B cell (primary cell): ENCODE results near the gene NIPAL3. TPM values are rescaled to one million over a fixed set of nuclear protein-coding genes. Genes with fewer than 3 reads are reported as not detected.

Source experiments
- ATAC-seq: fragments of 200-7000 bp; cut with Tn5 transposase; one replicate; pipeline ENCODE4 v1.10.0; 2021; ENCODE audit warnings: low read depth, mild to moderate bottlenecking, moderate number of reproducible peaks, moderate library complexity
- CTCF ChIA-PET: fragments of 350-600 bp; sonication (Branson Sonifier 250); formaldehyde crosslinking; loops from one replicate; lab custom pipeline; 2021; ENCODE audit warnings: antibody characterized with exemption, inconsistent platforms; lab: Charles Lee
- POLR2A ChIA-PET: fragments of 350-600 bp; sonication (Branson Sonifier 250); formaldehyde crosslinking; loops from one replicate; lab custom pipeline; 2021; ENCODE audit warnings: antibody characterized with exemption; lab: Charles Lee
- DNase-seq: peaks from one replicate; pipeline ENCODE4 v3.0.0; 2013
- H2AFZ ChIP-seq: 2 replicates; pipeline ENCODE4 v1.6.1; 2012; ENCODE audit warnings: mild to moderate bottlenecking, low read depth, low read length; ENCODE audit not compliant: insufficient read depth, poor library complexity, severe bottlenecking
- H3K27ac ChIP-seq, 2 donors: 1 replicate in 1 of 2; 2 replicates in 1 of 2; pipeline ENCODE4 v1.5.1; 2012 to 2013; ENCODE audit warnings: low read length in 2 of 2, mild to moderate bottlenecking in 2 of 2, moderate library complexity in 1 of 2
- H3K27me3 ChIP-seq, 4 experiments: fragments of 200-600 bp in 1 of 4; sonication (generic) in 1 of 4; replicated peaks in 1 of 4; 1 replicate in 2 of 4; 2 replicates in 2 of 4; pipeline versions ENCODE4 v1.6.1 to v1.7.0; 2013 to 2016; ENCODE audit warnings: low read length in 3 of 4, mild to moderate bottlenecking in 2 of 4, mixed read lengths in 1 of 4, moderate library complexity in 1 of 4; ENCODE audit not compliant: insufficient read depth in 4 of 4, control insufficient read depth in 3 of 4; ENCODE audit errors: control extremely low read depth in 1 of 4
- H3K36me3 ChIP-seq, 2 experiments: replicated peaks in 1 of 2; 1 replicate in 1 of 2; 2 replicates in 1 of 2; pipeline versions ENCODE4 v1.6.1 to v1.7.1; 2013; ENCODE audit warnings: low read length in 1 of 2; ENCODE audit not compliant: insufficient read depth in 2 of 2, control insufficient read depth in 1 of 2; ENCODE audit errors: control extremely low read depth in 1 of 2, extremely low read depth in 1 of 2
- H3K4me1 ChIP-seq, 2 donors: fragments of 200-600 bp in 1 of 2; sonication (generic) in 1 of 2; 1 replicate in 1 of 2; 2 replicates in 1 of 2; pipeline versions ENCODE4 v1.5.1 to v1.6.1; 2013 to 2017; ENCODE audit warnings: low read length in 2 of 2; ENCODE audit not compliant: control insufficient read depth in 2 of 2, insufficient read depth in 2 of 2
- H3K4me2 ChIP-seq: replicated peaks from 2 replicates; pipeline ENCODE3; 2012; ENCODE audit warnings: mild to moderate bottlenecking, low read depth, low read length; ENCODE audit not compliant: poor library complexity, severe bottlenecking
- H3K4me3 ChIP-seq, 5 experiments: fragments of 200-600 bp in 1 of 5; sonication (generic) in 1 of 5; 1 replicate in 3 of 5; 2 replicates in 2 of 5; pipeline versions ENCODE4 v1.5.1 to v1.7.0; 2011 to 2016; ENCODE audit warnings: low read length in 4 of 5, mild to moderate bottlenecking in 4 of 5, low read depth in 2 of 5, control low read depth in 1 of 5, moderate library complexity in 1 of 5; ENCODE audit not compliant: insufficient read depth in 1 of 5; ENCODE audit errors: control extremely low read depth in 1 of 5, extremely low read depth in 1 of 5
- H3K79me2 ChIP-seq: fragments of 200-600 bp; sonication (generic); one replicate; pipeline ENCODE4 v1.6.0; 2016; ENCODE audit warnings: low read length; ENCODE audit not compliant: control insufficient read depth, insufficient read depth
- H3K9ac ChIP-seq: fragments of 200-600 bp; sonication (generic); 2 replicates; pipeline ENCODE4 v1.6.1; 2017; ENCODE audit warnings: mild to moderate bottlenecking, low read length, moderate library complexity
- H3K9me3 ChIP-seq, 3 donors: one replicate each; pipeline versions ENCODE4 v1.6.1 to v1.7.1; 2013; ENCODE audit warnings: low read length in 2 of 3; ENCODE audit not compliant: control insufficient read depth in 2 of 3, insufficient read depth in 1 of 3; ENCODE audit errors: control extremely low read depth in 1 of 3
- H4K20me1 ChIP-seq: 2 replicates; pipeline ENCODE4 v1.6.0; 2012; ENCODE audit warnings: mild to moderate bottlenecking, low read length; ENCODE audit not compliant: insufficient read depth, control insufficient read depth, poor library complexity, severe bottlenecking
- H3K27ac Mint-ChIP-seq: one replicate; pipeline ENCODE4 v1.8.0; 2021; ENCODE audit warnings: mixed read lengths
- H3K27me3 Mint-ChIP-seq: one replicate; pipeline ENCODE4 v1.8.0; 2021; ENCODE audit warnings: mixed read lengths
- H3K4me1 Mint-ChIP-seq: one replicate; pipeline ENCODE4 v1.8.0; 2021; ENCODE audit warnings: mixed read lengths
- H3K4me3 Mint-ChIP-seq: one replicate; pipeline ENCODE4 v1.8.0; 2021; ENCODE audit warnings: mixed read lengths
- H3K9me3 Mint-ChIP-seq: one replicate; pipeline ENCODE4 v1.8.0; 2022; ENCODE audit warnings: mixed read lengths; ENCODE audit not compliant: insufficient read depth
- CTCF ChIP-seq: fragments of 200-600 bp; IDR thresholded peaks from one replicate; pipeline ENCODE4 v1.8.0; 2022; ENCODE audit warnings: antibody characterized with exemption, mild to moderate bottlenecking
- EZH2 ChIP-seq: IDR thresholded peaks from 2 replicates; pipeline ENCODE4 v1.6.1; 2012; ENCODE audit warnings: borderline replicate concordance, low read depth, mild to moderate bottlenecking, moderate library complexity, low read length; ENCODE audit not compliant: insufficient read depth, poor library complexity, severe bottlenecking
- WGBS: methylation state at CpG from one replicate; pipeline ENCODE4 v1.1.5; 2013; ENCODE audit warnings: missing lambda C conversion rate; ENCODE audit not compliant: insufficient coverage; 5-methylcytosine and 5-hydroxymethylcytosine counted together
- intact Hi-C: fragments of 100-400 bp; cut with micrococcal nuclease; formaldehyde crosslinking; loops from one replicate; pipeline ENCODE4 v1.10.0; 2022
- polyA plus RNA-seq: library from polyadenylated mRNA; depleted of rRNA; stranded (reverse); fragments of >200 nt; gene quantifications from 2 replicates; pipeline ENCODE4 v1.2.3, GENCODE V29; 2012
- total RNA-seq, 2 donors: library from RNA; stranded (reverse); fragments of 120-200 nt in 1 of 2; gene quantifications; 1 replicate in 1 of 2; 2 replicates in 1 of 2; pipeline versions ENCODE4 v1.2.3 to v1.2.4, GENCODE V29; 2013 to 2022

Gene NIPAL3
- total and polyA plus RNA-seq, 2 donors (not counting 1 experiment from before 2014, with no cell fraction given) = 23.8 to 31.6 TPM

DNA sequence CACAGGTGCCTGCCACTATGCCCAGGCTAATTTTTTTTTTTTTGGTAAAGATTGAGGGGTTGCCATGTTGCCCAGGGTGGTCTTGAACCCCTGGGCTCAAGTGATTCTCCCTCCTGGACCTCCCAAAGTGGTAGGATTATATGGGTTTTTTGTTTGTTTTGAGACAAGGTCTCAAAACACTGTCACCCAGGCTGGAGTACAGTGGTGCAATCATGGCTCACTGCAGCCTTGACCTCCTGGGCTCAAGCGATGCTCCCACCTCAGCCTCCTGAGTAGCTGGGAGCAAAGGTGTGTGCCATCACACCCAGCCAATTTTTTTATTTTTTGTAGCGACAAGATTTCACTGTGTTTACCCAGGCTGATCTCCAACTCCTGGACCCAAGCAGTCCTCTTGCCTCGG is 78.2 kb downstream of the NIPAL3 start:
- H3K4me2 ChIP-seq = no peak overlapping the region
- H3K4me3 Mint-ChIP-seq = no peak overlapping the region
- POLR2A ChIA-PET = no interaction called here

DNA sequence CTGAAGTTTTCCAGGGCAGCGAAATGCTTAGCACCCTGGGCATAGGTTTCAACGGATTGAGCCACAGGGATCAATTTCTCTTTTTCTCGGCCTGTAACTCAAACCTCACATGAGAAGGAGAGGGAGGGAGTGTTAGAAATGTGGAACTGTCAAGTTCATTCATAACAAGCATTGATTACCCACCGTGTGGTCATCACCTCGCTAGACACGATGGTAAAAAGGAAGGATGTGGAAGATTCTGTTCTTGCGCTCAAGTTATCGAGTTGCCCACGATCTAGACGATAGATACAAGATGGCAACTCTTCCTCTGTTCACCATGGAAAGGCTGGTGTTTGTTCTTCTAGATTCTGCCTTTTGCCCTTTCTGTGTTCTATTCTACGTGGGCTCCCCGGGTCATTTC is 83.0 kb downstream of the NIPAL3 start:
- ATAC-seq = no peak
- Histone ChIP-seq H3K4me2 (no peak overlapping the region), H2AFZ (no peak overlapping the region), H3K9me3 (peaks cover 0 to 4% (median 0%) of the 10 kb centered on the region in 3 donors), H3K4me1 (peaks cover 19 to 21% of the 10 kb centered on the region in 2 donors), H3K79me2 (peaks cover 5% of the 10 kb centered on the region), H3K4me3 (no peak overlapping the region), H3K9ac (no peak overlapping the region), H3K27me3 (no peaks in the 10 kb centered on the region), H3K36me3 (no peaks in the 10 kb centered on the region), H3K27ac (no peak overlapping the region), H4K20me1 (no peaks in the 10 kb centered on the region)
- ChIA-PET CTCF (interaction anchor here (1.2 kb wide), 1 partner anchor 14 kb away, joined by 4 read pairs; no protein-coding TSS in a partner anchor), POLR2A (interaction anchor here (0.7 kb wide), 1 partner anchor 84 kb away, joined by 3 read pairs; no protein-coding TSS in a partner anchor)
- intact Hi-C loops = no loop called here
- 92% methylated on average over 9 of the region's 12 CpGs for WGBS
- Mint-ChIP-seq H3K27ac (no peak overlapping the region), H3K27me3 (no peaks in the 10 kb centered on the region), H3K4me1 (peaks cover 21% of the 10 kb centered on the region), H3K9me3 (peaks cover 2% of the 10 kb centered on the region), H3K4me3 (no peak overlapping the region)
- no peak for DNase-seq
- TF ChIP-seq EZH2 (no peak), CTCF (no peak)

More for the DNA sequence above, 78.2 kb downstream of the NIPAL3 start:
- DNase-seq = no peak
- H3K9ac ChIP-seq = no peak overlapping the region
- no peaks in the 10 kb centered on the region for H3K4me1 Mint-ChIP-seq
- no peak for TF ChIP-seq EZH2
- TF ChIP-seq CTCF = no peak
- no peaks in the 10 kb centered on the region for H3K36me3 ChIP-seq
- no peak overlapping the region for H3K27ac Mint-ChIP-seq
- no peak overlapping the region for H3K4me3 ChIP-seq
- intact Hi-C loops = no loop called here
- no peak overlapping the region for H3K27ac ChIP-seq
- WGBS = 100% methylated on average over 2 of the region's 3 CpGs
- no peaks in the 10 kb centered on the region for H3K27me3 ChIP-seq
- peaks cover 2% of the 10 kb centered on the region for H3K9me3 Mint-ChIP-seq
- H4K20me1 ChIP-seq = no peaks in the 10 kb centered on the region
- CTCF ChIA-PET = interaction anchor here (0.8 kb wide), 1 partner anchor 9 kb away, joined by 3 read pairs; the partner anchor contains the start of gene RCAN3
- no peaks in the 10 kb centered on the region for H3K27me3 Mint-ChIP-seq
- H3K9me3 ChIP-seq = peaks cover 0 to 9% (median 0%) of the 10 kb centered on the region in 3 donors
- no peak for ATAC-seq
- H3K4me1 ChIP-seq = no peaks in the 10 kb centered on the region
- H3K79me2 ChIP-seq = no peaks in the 10 kb centered on the region
- H2AFZ ChIP-seq = no peak overlapping the region
